Adrenal gland (tissue), 12 donors: ENCODE results near the gene TSPEAR. TPM values are rescaled to one million over a fixed set of nuclear protein-coding genes. Genes with fewer than 3 reads are reported as not detected.

Experiments used
- DNase-seq, 7 donors: peaks; one replicate each; pipeline ENCODE4 v3.0.0-alpha.2; 2019 to 2020
- H3K27ac ChIP-seq, 5 donors: fragments of 200-600 bp; sonication (generic) in 4 of 5; 1 replicate in 3 of 5; 2 replicates in 2 of 5; pipeline versions ENCODE4 v1.5.1 to v1.8.0; 2016 to 2020; ENCODE audit warnings: mild to moderate bottlenecking in 1 of 5
- H3K27me3 ChIP-seq: fragments of 200-600 bp; 2 replicates; pipeline ENCODE4 v1.8.0; 2021
- H3K36me3 ChIP-seq, 2 donors: fragments of 200-600 bp; replicated peaks in 1 of 2; 1 replicate in 1 of 2; 2 replicates in 1 of 2; pipeline versions ENCODE4 v1.5.1 to v1.8.0; 2018 to 2022
- H3K4me1 ChIP-seq, 2 donors: fragments of 200-600 bp; replicated peaks in 1 of 2; 1 replicate in 1 of 2; 2 replicates in 1 of 2; pipeline versions ENCODE4 v1.5.1 to v1.8.0; 2018 to 2021
- H3K4me3 ChIP-seq, 4 donors: fragments of 200-600 bp; sonication (generic) in 3 of 4; one replicate each; pipeline ENCODE4 v1.5.1; 2016 to 2018
- H3K9me3 ChIP-seq, 3 donors: fragments of 200-600 bp; sonication (generic) in 1 of 3; replicated peaks in 1 of 3; 1 replicate in 2 of 3; 2 replicates in 1 of 3; pipeline versions ENCODE4 v1.5.1 to v1.8.0; 2016 to 2021
- CTCF ChIP-seq, 6 experiments: fragments of 450-650 bp in 4 of 6; fragments of 200-600 bp in 2 of 6; sonication (generic) in 1 of 6; IDR thresholded peaks; 1 replicate in 5 of 6; 2 replicates in 1 of 6; pipeline versions ENCODE4 v1.5.1 to v1.8.0; 2016 to 2021; ENCODE audit warnings: antibody characterized with exemption in 6 of 6, mild to moderate bottlenecking in 2 of 6, moderate library complexity in 1 of 6
- POLR2A ChIP-seq, 2 donors: fragments of 450-650 bp; IDR thresholded peaks; one replicate each; pipeline ENCODE4 v1.6.1; 2017; ENCODE audit warnings: antibody characterized with exemption in 2 of 2, mild to moderate bottlenecking in 2 of 2, moderate library complexity in 1 of 2
- WGBS, 4 donors: extraction: QIAGEN DNeasy Blood & Tissue Kit in 2 of 4; methylation state at CpG; one replicate each; pipeline versions ENCODE4 v1.1.5 to v1.1.7; 2013 to 2017; 5-methylcytosine and 5-hydroxymethylcytosine counted together
- intact Hi-C, 2 donors: fragments of 100-400 bp; cut with DNase I; formaldehyde crosslinking; loops; one replicate each; pipeline versions ENCODE4 v1.14.1 to v1.15.0; 2022 to 2023
- polyA plus RNA-seq, 3 donors: library from polyadenylated mRNA; stranded (reverse); fragments of 200-250 nt in 2 of 3; fragments of 350-450 nt in 1 of 3; fragmentation: Illumina TruSeq in 1 of 3; extraction: RNeasy Lipid Tissue Mini Kit (QIAGEN cat#74804) in 1 of 3; gene quantifications; one replicate each; pipeline ENCODE4 v1.2.3, GENCODE V29; 2013 to 2014
- total RNA-seq, 9 donors: library from RNA; depleted of rRNA in 4 of 9; stranded (reverse); fragments of >200 nt in 4 of 9; fragments of 120-200 nt in 1 of 9; fragmentation: NEBNext Ultra II Directional in 1 of 9; extraction: Animal tissue kit (Norgen Biotek cat#: 25700) in 1 of 9; gene quantifications; one replicate each; pipeline versions ENCODE4 v1.1.0 to v1.2.4, GENCODE V29; 2013 to 2023
- donor health status: healthy with polysubstance abuse.
- donor health status: Bipolar disorder and iron deficiency.
- donor health status: DM: yes; HTN: yes; CAD: no.
- donor health status: DM: no; HTN: no; CAD: no.
- donor health status: DM: no; HTN: no; CAD: no.
- donor health status: DM: yes; HTN: yes; CAD: no.

TSPEAR gene
- total and polyA plus RNA-seq, 12 donors, result not detected

GRCh38 chr21:44531606-44532564, 179.5 kb downstream of the TSPEAR start:
- peak in 2 of 7 donors; percentile 3 to 9 for DNase-seq
- Histone ChIP-seq H3K9me3 (no peaks in the 10 kb centered on the region), H3K4me1 (no peaks in the 10 kb centered on the region), H3K27ac (no peak overlapping the region), H3K4me3 (no peak overlapping the region), H3K27me3 (no peaks in the 10 kb centered on the region), H3K36me3 (no peaks in the 10 kb centered on the region)
- 77 to 81% (median 78%) methylated on average over 24 to 30 of the region's 30 CpGs for WGBS, 4 donors
- TF ChIP-seq CTCF (IDR thresholded peaks at IDR 0.05) (no peak), POLR2A (IDR thresholded peaks at IDR 0.05) (no peak)
- intact Hi-C loops, result no loop called here

DNA sequence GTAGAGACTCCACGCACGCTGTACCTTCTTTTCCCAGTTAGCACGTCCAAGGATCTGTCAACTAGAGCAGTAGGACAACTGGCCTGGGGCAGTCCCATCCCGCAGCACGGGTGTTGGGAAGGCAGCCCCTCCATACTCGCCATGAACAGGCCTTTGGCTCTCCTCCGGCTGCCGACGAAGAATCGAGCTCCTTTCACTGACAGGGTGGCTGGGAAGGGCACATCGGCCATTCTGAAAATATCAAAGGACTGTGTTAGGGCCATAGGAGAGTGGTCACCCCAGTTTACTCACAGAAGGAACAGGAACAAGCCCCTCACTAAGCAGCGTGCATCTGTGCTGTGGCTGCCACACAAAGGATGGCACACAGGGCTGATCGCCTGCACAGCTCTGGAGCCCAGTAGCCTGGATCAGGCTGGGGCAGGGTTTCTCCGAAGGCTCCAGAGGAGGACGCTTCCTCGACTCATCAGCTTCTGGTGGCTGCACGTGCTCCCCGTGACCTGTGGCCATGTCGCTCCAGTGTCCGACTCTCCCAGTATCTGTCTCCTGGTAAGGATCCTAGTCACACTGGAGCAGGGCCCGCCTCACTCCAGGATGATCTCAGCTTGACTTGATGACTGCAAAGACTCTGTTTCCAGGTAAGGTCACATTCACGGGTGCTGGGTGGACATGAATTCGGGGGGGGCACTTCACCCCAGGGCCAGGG, 180.3 kb downstream of the TSPEAR start:
- TF ChIP-seq POLR2A (IDR thresholded peaks at IDR 0.05) (no peak), CTCF (IDR thresholded peaks at IDR 0.05) (no peak)
- no peak overlapping the region for H3K4me3 ChIP-seq
- H3K27ac ChIP-seq, result no peak overlapping the region
- no peaks in the 10 kb centered on the region for H3K4me1 ChIP-seq
- intact Hi-C loops, result no loop called here
- H3K27me3 ChIP-seq, result no peaks in the 10 kb centered on the region
- H3K36me3 ChIP-seq, result no peaks in the 10 kb centered on the region
- WGBS, 4 donors, result 79 to 85% (median 81%) methylated on average over 14 to 23 of the region's 23 CpGs
- DNase-seq, result peak in 2 of 7 donors; percentile 4 to 8
- no peaks in the 10 kb centered on the region for H3K9me3 ChIP-seq

DNA sequence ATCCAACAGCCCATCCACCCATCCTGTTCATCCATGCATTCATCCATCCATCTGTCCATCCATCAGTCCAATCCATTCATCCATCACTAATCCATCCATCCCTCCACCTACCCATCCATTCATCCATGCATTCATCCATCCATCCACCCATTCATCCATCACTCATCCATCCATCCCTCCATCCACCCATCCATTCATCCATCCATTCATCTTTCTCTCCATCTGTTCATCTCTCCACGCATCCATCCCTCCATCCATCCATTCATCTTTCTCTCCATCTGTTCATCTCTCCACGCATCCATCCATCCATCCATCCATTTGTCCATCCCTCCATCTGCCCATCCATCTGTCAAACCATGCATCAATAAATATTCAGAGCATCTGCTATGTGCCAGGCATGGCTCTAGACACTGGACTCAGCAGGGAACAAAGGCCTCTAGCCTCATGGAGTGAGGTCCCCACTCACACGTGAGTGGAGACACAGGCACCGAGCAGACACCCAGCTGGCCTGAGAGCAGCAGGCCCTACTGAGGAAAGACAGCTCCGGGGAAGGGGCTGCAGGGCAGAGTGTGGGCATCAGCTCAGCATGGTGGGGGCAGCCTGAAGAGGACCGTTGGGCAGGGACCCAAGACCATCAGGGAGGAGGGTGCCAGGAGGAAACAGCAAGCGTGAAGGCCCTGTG, 181.0 kb downstream of the TSPEAR start:
- TF ChIP-seq POLR2A (IDR thresholded peaks at IDR 0.05) (no peak), CTCF (IDR thresholded peaks at IDR 0.05) (no peak)
- WGBS, 4 donors, result 76 to 87% (median 81%) methylated on average over 5 to 7 of the region's 7 CpGs
- H3K9me3 ChIP-seq, result no peaks in the 10 kb centered on the region
- no peaks in the 10 kb centered on the region for H3K27me3 ChIP-seq
- no peak overlapping the region for H3K4me3 ChIP-seq
- H3K4me1 ChIP-seq, result no peaks in the 10 kb centered on the region
- DNase-seq, result peak in 2 of 7 donors; percentile 1 to 5
- intact Hi-C loops, result no loop called here
- H3K36me3 ChIP-seq, result no peaks in the 10 kb centered on the region
- no peak overlapping the region for H3K27ac ChIP-seq
